Measurements from ENCODE around the gene DENND4B.

DNA sequence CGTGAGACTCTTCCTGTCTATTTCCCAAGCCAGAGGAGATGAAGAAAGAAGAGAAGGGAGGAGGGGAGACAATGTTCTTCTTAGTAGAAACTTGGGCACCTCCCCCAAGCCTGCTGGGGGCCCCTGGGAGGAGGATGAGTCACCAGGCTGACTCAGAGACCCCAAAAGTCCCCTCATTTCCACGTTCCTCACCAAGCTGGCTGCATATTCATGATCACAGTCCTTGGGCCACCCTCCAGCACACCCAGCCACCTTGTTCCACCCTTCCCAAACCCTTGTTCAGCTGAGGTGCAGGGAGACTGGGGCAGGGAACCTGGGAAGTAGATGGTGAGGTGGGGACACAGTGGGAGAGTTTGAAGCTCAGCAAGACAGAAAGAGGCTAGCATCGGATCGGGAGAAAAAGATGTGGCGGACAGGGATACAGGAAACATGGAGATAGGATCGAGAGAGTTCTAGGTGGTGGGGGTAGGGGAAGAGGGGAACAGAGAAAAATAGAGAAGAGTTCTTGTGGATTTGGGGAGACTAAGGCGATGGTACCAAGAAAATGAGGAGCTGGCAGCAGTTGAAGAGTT is 38.9 kb upstream of the DENND4B start:
- no peak for TF ChIP-seq EZH2 (IDR thresholded peaks at IDR 0.05; ENCODE audit: borderline replicate concordance, low read depth, low read length, poor library complexity, severe bottlenecking)
- TF ChIP-seq, protein P1, sequence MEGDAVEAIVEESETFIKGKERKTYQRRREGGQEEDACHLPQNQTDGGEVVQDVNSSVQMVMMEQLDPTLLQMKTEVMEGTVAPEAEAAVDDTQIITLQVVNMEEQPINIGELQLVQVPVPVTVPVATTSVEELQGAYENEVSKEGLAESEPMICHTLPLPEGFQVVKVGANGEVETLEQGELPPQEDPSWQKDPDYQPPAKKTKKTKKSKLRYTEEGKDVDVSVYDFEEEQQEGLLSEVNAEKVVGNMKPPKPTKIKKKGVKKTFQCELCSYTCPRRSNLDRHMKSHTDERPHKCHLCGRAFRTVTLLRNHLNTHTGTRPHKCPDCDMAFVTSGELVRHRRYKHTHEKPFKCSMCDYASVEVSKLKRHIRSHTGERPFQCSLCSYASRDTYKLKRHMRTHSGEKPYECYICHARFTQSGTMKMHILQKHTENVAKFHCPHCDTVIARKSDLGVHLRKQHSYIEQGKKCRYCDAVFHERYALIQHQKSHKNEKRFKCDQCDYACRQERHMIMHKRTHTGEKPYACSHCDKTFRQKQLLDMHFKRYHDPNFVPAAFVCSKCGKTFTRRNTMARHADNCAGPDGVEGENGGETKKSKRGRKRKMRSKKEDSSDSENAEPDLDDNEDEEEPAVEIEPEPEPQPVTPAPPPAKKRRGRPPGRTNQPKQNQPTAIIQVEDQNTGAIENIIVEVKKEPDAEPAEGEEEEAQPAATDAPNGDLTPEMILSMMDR (conservative IDR thresholded peaks at IDR 0.05; ENCODE audit: low read depth, low read length) = no peak

Data from A673 (cell line).